DND-41 (cell line): ENCODE measurements around the gene ATAD3C.
"Not testable (repeated sequence)": the region's sequence is repeated elsewhere in the genome, so short reads cannot be mapped to it uniquely, and the experiment has no call there.

Experiments used
- EZH2 ChIP-seq: IDR thresholded peaks from 3 replicates; pipeline ENCODE4 v1.6.1; 2012; ENCODE audit warnings: borderline replicate concordance, low read depth, mild to moderate bottlenecking, moderate library complexity, low read length, inconsistent platforms; ENCODE audit not compliant: severe bottlenecking
- TF ChIP-seq, protein P1 (sequence below): IDR thresholded peaks from 2 replicates; pipeline ENCODE4 v1.5.1; 2012; ENCODE audit warnings: borderline replicate concordance, low read length, moderate library complexity, mild to moderate bottlenecking; ENCODE audit not compliant: poor library complexity, severe bottlenecking; ENCODE audit errors: extremely low read depth

DNA sequence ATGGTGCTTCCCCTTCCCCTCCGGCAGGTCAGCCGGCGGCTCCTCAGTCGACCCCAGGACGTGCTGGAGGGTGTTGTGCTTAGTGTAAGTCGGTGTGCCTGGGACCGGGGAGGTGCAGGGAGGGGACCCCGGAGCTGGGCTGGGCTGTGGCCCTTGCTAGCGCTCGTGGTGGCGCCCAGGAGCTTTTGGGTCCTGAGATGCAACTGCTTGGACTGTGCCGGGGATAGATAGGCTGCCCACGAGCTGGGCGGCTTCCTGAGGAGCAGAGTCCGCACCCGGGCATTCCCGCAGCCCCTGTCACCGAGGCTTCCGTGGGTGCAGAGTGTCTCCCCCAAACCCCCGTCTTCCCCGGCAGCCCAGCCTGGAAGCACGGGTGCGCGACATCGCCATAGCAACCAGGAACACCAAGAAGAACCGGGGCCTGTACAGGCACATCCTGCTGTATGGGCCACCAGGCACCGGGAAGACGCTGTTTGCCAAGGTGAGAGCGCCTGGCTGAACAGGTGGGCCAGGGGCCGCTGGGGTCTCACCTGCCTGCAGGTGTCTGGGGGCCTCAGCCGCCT is 36.3 kb downstream of the ATAD3C start:
- TF ChIP-seq, protein P1, sequence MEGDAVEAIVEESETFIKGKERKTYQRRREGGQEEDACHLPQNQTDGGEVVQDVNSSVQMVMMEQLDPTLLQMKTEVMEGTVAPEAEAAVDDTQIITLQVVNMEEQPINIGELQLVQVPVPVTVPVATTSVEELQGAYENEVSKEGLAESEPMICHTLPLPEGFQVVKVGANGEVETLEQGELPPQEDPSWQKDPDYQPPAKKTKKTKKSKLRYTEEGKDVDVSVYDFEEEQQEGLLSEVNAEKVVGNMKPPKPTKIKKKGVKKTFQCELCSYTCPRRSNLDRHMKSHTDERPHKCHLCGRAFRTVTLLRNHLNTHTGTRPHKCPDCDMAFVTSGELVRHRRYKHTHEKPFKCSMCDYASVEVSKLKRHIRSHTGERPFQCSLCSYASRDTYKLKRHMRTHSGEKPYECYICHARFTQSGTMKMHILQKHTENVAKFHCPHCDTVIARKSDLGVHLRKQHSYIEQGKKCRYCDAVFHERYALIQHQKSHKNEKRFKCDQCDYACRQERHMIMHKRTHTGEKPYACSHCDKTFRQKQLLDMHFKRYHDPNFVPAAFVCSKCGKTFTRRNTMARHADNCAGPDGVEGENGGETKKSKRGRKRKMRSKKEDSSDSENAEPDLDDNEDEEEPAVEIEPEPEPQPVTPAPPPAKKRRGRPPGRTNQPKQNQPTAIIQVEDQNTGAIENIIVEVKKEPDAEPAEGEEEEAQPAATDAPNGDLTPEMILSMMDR = not testable (repeated sequence)
- not testable (repeated sequence) for TF ChIP-seq EZH2
